GM10847 (cell line): Measurements from ENCODE around the gene ARHGEF38.

Source experiments
- POLR2A ChIP-seq: IDR thresholded peaks from 2 replicates; pipeline ENCODE4 v1.6.1; 2011; ENCODE audit not compliant: insufficient read length; ENCODE audit errors: extremely low read depth

The ARHGEF38 gene

DNA sequence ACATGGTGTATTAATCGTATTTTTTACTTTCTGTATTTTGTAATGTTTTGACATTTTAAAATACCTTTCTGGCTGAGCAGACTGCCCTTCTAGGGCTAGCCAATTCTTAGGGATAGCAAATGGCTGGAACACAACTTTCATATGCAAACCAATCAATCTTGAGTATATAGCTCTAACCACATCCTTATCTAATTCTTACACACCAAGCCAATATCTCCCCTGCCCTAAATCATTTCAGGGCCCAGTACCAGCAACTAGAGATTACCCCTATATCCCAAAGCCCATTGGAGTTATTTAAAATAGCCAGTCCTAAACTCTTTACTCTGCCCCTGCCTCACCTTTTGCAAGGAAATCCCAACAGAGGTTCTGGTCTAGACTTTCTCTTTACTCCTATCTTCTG, 97.8 kb downstream of the ARHGEF38 start:
- no peak for TF ChIP-seq POLR2A

- TF ChIP-seq POLR2A = no peak
Observed at GRCh38 chr4:105651884-105652283, 99.5 kb downstream of the ARHGEF38 start.

DNA sequence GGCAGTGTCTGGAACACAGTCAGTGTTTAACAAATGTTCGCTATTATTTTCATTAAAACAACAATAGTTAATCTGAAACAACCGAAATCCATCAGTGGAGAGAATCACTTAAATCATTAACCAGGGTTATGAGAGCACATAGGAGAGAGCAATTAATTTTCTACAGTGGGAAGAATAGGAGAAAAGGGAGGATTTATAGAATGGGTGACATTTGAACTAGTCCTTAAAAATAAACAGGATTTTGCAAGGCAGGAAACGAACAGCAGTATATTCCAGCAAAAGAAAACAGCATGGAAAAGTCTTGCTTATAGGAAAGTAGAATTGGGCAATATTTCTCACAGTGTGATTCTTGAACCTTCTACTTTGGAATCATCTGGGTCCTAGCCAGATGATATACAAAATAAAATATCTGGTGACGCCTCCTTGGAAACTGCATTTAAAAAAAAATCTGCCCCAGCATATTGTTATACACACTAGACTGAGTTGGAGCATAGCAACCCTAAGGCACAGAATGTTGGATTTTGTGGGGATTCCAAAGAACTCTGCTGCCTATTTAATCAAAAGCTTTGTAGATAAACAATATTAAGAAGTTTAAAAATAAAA, 100.0 kb downstream of the ARHGEF38 start:
- TF ChIP-seq POLR2A = no peak

- no peak for TF ChIP-seq POLR2A
Observed at GRCh38 chr4:105657117-105657765, 104.8 kb downstream of the ARHGEF38 start.

DNA sequence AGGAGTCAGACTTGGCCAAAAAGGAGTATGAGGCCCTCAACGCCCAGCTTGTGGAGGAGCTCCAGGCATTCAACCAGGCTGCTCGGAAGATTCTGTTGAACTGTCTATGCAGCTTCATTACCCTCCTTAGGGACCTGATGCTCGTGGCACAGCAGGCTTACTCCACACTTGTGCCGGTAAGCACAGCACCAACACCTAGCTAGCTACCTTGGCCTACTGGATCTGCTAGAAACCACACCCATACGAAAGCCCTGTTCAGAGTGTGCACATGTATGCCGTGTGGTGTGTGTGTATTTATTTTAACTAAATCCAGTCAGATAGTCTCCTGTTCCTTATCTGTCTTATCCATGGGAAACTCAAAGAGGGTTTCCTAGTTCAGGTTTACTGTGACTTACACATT, 106.8 kb downstream of the ARHGEF38 start:
- no peak for TF ChIP-seq POLR2A

- TF ChIP-seq POLR2A = no peak
Observed at GRCh38 chr4:105661028-105661427, 108.6 kb downstream of the ARHGEF38 start.

GRCh38 chr4:105662935-105663675, 110.7 kb downstream of the ARHGEF38 start:
- no peak for TF ChIP-seq POLR2A

GRCh38 chr4:105666693-105667092, 114.3 kb downstream of the ARHGEF38 start:
- TF ChIP-seq POLR2A = no peak

DNA sequence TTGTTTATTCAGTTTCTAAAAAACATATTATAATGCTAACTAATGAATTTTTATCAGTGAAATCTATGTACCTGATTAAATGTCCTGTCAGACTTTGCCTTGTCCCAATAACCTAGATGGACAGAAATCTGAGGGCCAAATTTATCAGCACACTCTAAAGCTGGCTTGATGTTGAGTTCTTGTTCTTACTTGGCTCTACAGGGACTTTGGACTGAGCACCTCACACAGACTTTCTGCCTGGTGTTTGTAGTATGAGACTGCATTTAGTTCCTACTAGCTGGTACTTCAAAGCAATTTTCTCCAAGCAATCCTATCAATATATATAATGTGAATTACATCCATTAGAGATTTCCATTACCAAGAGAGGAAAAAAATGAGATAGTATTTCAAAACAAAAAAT, 118.3 kb downstream of the ARHGEF38 start:
- no peak for TF ChIP-seq POLR2A

GRCh38 chr4:105671301-105671700, 118.9 kb downstream of the ARHGEF38 start:
- TF ChIP-seq POLR2A = no peak

- no peak for TF ChIP-seq POLR2A
Observed at GRCh38 chr4:105674011-105674410, 121.6 kb downstream of the ARHGEF38 start.

GRCh38 chr4:105677709-105678108, 125.3 kb downstream of the ARHGEF38 start:
- TF ChIP-seq POLR2A = no peak

DNA sequence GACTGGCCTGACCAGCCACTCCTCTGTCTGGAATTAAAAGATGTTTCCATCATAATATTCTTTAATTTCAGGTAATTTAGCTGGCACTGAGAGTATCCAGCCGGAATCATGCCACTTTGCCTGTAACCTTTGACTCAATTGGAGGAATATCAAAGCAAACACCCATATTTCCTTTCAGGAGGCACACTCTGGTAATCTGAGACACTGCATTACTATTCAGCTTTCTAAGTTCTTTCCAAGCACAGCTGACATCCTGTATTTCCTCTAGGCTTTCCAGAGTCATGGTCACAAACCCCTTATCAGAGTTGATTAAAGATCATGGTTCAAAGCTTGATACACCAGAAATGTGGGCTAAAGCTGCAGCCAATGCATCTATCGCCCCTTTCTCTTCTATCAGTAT, 126.8 kb downstream of the ARHGEF38 start:
- TF ChIP-seq POLR2A = no peak

GRCh38 chr4:105683038-105683437, 130.6 kb downstream of the ARHGEF38 start:
- TF ChIP-seq POLR2A = no peak

GRCh38 chr4:105686571-105686970, 134.2 kb downstream of the ARHGEF38 start:
- no peak for TF ChIP-seq POLR2A

- TF ChIP-seq POLR2A = no peak
Observed at GRCh38 chr4:105698607-105699006, 146.2 kb downstream of the ARHGEF38 start.

DNA sequence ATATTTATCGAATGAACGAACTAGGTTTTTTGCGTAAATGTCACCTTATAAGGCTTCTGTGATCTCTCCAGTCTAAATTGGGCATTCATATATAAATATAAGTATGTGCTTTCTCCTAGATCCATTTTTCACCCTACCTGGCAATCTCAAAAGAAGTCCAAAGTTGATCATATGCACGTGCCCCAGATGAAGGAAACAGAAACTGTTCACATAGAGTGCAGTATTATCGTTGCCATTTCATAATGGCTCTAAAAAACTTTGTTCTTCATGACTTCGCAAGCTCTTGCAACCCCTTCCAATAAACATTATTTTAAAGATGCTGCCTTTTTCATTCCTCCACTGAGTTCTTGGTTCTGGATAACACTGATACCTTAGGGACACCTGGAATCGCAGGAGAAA, 155.4 kb downstream of the ARHGEF38 start:
- no peak for TF ChIP-seq POLR2A
